Heart left ventricle (tissue), 16 donors: Measurements from ENCODE around the gene BPTF. TPM values are rescaled to one million over a fixed set of nuclear protein-coding genes. Genes with fewer than 3 reads are reported as not detected.

ENCODE experiments used
- ATAC-seq, 4 donors: fragments of 200-7000 bp; cut with Tn5 transposase; one replicate each; pipeline ENCODE4 v1.9.1; 2020 to 2022; ENCODE audit warnings: moderate library complexity in 4 of 4, mild to moderate bottlenecking in 3 of 4, moderate number of reproducible peaks in 1 of 4
- DNase-seq, 5 donors: peaks; one replicate each; pipeline ENCODE4 v3.0.0-alpha.2; 2020
- H3K27ac ChIP-seq, 12 donors: fragments of 200-600 bp; sonication (generic) in 4 of 12; one replicate each; pipeline versions ENCODE4 v1.5.0 to v1.8.0; 2016 to 2022; ENCODE audit warnings: mild to moderate bottlenecking in 2 of 12
- H3K27me3 ChIP-seq, 9 donors: fragments of 200-600 bp; sonication (generic) in 2 of 9; one replicate each; pipeline versions ENCODE4 v1.5.1 to v1.8.0; 2016 to 2022; ENCODE audit warnings: mild to moderate bottlenecking in 3 of 9
- H3K36me3 ChIP-seq, 9 donors: fragments of 200-600 bp; sonication (generic) in 2 of 9; one replicate each; pipeline versions ENCODE4 v1.5.0 to v1.8.0; 2018 to 2022; ENCODE audit warnings: mild to moderate bottlenecking in 2 of 9
- H3K4me1 ChIP-seq, 12 donors: fragments of 200-600 bp; sonication (generic) in 4 of 12; one replicate each; pipeline versions ENCODE4 v1.5.0 to v1.8.0; 2016 to 2022; ENCODE audit warnings: mild to moderate bottlenecking in 3 of 12
- H3K4me3 ChIP-seq, 12 donors: fragments of 200-600 bp; sonication (generic) in 4 of 12; one replicate each; pipeline versions ENCODE4 v1.5.0 to v1.8.0; 2017 to 2022; ENCODE audit warnings: mild to moderate bottlenecking in 9 of 12, moderate library complexity in 4 of 12
- H3K9me3 ChIP-seq, 12 donors: fragments of 200-600 bp; sonication (generic) in 4 of 12; one replicate each; pipeline versions ENCODE4 v1.5.0 to v1.8.0; 2016 to 2022; ENCODE audit warnings: mild to moderate bottlenecking in 1 of 12
- CTCF ChIP-seq, 12 donors: fragments of 200-600 bp; sonication (generic) in 4 of 12; IDR thresholded peaks; one replicate each; pipeline versions ENCODE4 v1.5.0 to v1.8.0; 2018 to 2022; ENCODE audit warnings: antibody characterized with exemption in 12 of 12, mild to moderate bottlenecking in 5 of 12
- POLR2A ChIP-seq, 2 donors: fragments of 450-650 bp; IDR thresholded peaks; one replicate each; pipeline ENCODE4 v1.6.1; 2017; ENCODE audit warnings: antibody characterized with exemption in 2 of 2, mild to moderate bottlenecking in 2 of 2, moderate library complexity in 2 of 2
- WGBS, 4 donors: extraction: QIAGEN DNeasy Blood & Tissue Kit in 2 of 4; methylation state at CpG; one replicate each; pipeline versions ENCODE4 v1.1.5 to v1.1.7; 2013 to 2018; 5-methylcytosine and 5-hydroxymethylcytosine counted together
- intact Hi-C, 10 donors: fragments of 100-400 bp; cut with DNase I; formaldehyde crosslinking; loops; one replicate each; pipeline versions ENCODE4 v1.11.1 to v1.14.2; 2022
- polyA plus RNA-seq, 2 donors: library from polyadenylated mRNA; stranded (reverse); fragments of 200-250 nt; gene quantifications; one replicate each; pipeline ENCODE4 v1.2.3, GENCODE V29; 2013
- total RNA-seq, 9 donors: library from RNA; depleted of rRNA in 2 of 9; stranded (reverse); fragments of >200 nt in 2 of 9; fragmentation: NEBNext Ultra II Directional in 3 of 9; extraction: Animal tissue kit (Norgen Biotek cat#: 25700) in 3 of 9; gene quantifications; one replicate each; pipeline versions ENCODE4 v1.1.0 to v1.2.4, GENCODE V29; 2016 to 2023
- donor health status: ischemic (EF 13 %, LVEDD 7.1; RV severe dilation, severe dysfunction).
- donor health status: healthy with polysubstance abuse.
- donor health status: DM: no; HTN: yes; CAD: no.
- donor health status: DM: no; HTN: no; CAD: no.
- donor health status: ischemic (EF 25% LVEDD 6.9; RV normal size, moderate dysfunction).
- donor health status: ischemic (EF 25% LVEDD 5.7; RV mildly dilated, moderate dysfunction).
- donor health status: healthy.
- donor health status: DM: yes; HTN: yes; CAD: no.
- donor health status: ischemic (EF 35%, LVEDD 5.7; RV mildly dilated, moderate dysfunction).
- donor health status: nonischemic (EF 11% LVEDD 7.7; RV severe dilation, severe dysfunction).
- donor health status: DM: yes; HTN: yes; CAD: no.
- donor health status: PGD.
- donor health status: ischemic (EF 29% LVEDD 5.4; RV normal size, mild dysfunction).
- donor health status: nonischemic (EF 23%, LVEDD 6.1; RV moderate dilation, normal function).

BPTF gene
- total and polyA plus RNA-seq, 11 donors, result 16.7 to 96.9 (median 65.5) TPM

- TF ChIP-seq CTCF (IDR thresholded peaks at IDR 0.05) (no peak), POLR2A (IDR thresholded peaks at IDR 0.05) (no peak)
- ATAC-seq, result no peak
- Histone ChIP-seq H3K27ac (no peak overlapping the region), H3K27me3 (no peaks in the 10 kb centered on the region), H3K36me3 (peaks cover 0 to 14% (median 5%) of the 10 kb centered on the region in 9 donors), H3K9me3 (no peaks in the 10 kb centered on the region), H3K4me3 (no peak overlapping the region), H3K4me1 (peaks cover 0 to 38% (median 19%) of the 10 kb centered on the region in 12 donors)
- no peak for DNase-seq
- 90 to 100% (median 95%) methylated on average over 1 of the region's 1 CpG for WGBS, 4 donors
- intact Hi-C loops, result no loop called here
Measured at GRCh38 chr17:67862614-67863217, 37.4 kb downstream of the BPTF start.

DNA sequence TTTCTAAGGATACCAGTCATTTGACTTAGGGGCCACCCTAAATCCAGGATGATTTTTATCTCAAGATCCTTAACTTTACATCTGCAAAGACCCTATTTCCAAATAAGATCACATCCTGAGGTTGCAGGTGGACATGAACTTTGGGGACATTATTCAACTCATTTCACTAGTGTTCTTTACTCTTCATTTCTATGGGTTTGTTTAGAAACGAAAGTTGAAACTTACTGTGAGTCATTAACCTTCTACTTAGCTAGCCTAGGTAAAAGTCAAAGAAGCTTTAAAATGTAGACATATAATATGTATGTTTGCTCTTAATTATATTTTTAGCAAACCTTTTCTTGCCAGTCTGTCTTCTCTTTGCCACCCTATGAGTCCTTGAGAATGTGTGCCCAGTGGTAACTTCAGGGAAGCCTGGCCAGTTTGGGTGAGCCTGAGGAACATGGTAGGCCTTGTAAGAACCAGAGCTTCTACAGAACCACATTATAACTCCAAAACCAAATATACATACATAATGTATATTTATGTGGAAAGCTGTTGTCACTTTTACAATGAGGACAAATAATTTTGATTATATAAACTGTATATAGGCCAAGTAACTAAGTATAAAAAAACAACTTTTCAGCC, 38.4 kb downstream of the BPTF start:
- no peak for DNase-seq
- intact Hi-C loops, result no loop called here

GRCh38 chr17:67865438-67865837, 40.1 kb downstream of the BPTF start:
- no peak for DNase-seq
- H3K4me3 ChIP-seq, result no peak overlapping the region
- intact Hi-C loops, result no loop called here
- WGBS, 4 donors, result 21 to 41% (median 29%) methylated on average over 1 of the region's 1 CpG
- H3K9me3 ChIP-seq, result no peaks in the 10 kb centered on the region
- H3K36me3 ChIP-seq, result peaks cover 0 to 18% (median 9%) of the 10 kb centered on the region in 9 donors
- peaks cover 0 to 16% (median 7%) of the 10 kb centered on the region in 12 donors for H3K4me1 ChIP-seq
- H3K27ac ChIP-seq, result no peak overlapping the region
- TF ChIP-seq CTCF (IDR thresholded peaks at IDR 0.05) (no peak), POLR2A (IDR thresholded peaks at IDR 0.05) (no peak)
- ATAC-seq, result no peak
- no peaks in the 10 kb centered on the region for H3K27me3 ChIP-seq

More for the DNA sequence above, 38.4 kb downstream of the BPTF start:
- H3K9me3 ChIP-seq, result no peaks in the 10 kb centered on the region
- peaks cover 0 to 18% (median 5%) of the 10 kb centered on the region in 9 donors for H3K36me3 ChIP-seq
- 92 to 100% (median 98%) methylated on average over 1 of the region's 1 CpG for WGBS, 4 donors
- no peak overlapping the region for H3K4me3 ChIP-seq
- H3K27ac ChIP-seq, result no peak overlapping the region
- TF ChIP-seq CTCF (IDR thresholded peaks at IDR 0.05) (no peak), POLR2A (IDR thresholded peaks at IDR 0.05) (no peak)
- ATAC-seq, result no peak
- H3K27me3 ChIP-seq, result no peaks in the 10 kb centered on the region
- H3K4me1 ChIP-seq, result peaks cover 0 to 31% (median 19%) of the 10 kb centered on the region in 12 donors

DNA sequence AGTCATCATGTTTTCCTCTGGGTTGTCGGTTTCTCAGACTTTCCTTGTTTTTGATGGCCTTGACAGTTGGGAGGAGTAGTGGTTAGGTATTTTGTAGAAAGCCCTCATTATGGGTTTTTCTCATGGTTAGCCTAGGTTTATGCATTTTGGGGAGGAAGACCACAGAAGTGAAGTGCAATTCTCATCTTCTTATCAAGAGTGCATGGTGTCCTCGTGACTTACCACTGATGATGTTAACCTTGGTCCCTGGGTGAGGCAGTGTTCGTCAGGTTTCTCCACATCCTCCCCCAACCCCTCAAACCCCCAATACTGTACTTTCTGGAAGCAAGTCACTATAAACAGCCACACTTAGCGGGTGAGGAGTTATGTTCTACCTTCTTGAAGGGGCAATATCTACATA, 42.3 kb downstream of the BPTF start:
- H3K4me1 ChIP-seq, result peaks cover 0 to 15% (median 5%) of the 10 kb centered on the region in 12 donors
- intact Hi-C loops, result no loop called here
- H3K4me3 ChIP-seq, result no peak overlapping the region
- H3K9me3 ChIP-seq, result no peaks in the 10 kb centered on the region
- H3K36me3 ChIP-seq, result peaks cover 0 to 26% (median 10%) of the 10 kb centered on the region in 9 donors
- H3K27ac ChIP-seq, result no peak overlapping the region
- DNase-seq (no peak), ATAC-seq (no peak)
- no peaks in the 10 kb centered on the region for H3K27me3 ChIP-seq
- 81 to 91% (median 85%) methylated on average over 4 of the region's 4 CpGs for WGBS, 4 donors
- TF ChIP-seq POLR2A (IDR thresholded peaks at IDR 0.05) (no peak), CTCF (IDR thresholded peaks at IDR 0.05) (no peak)
